CD4-positive, alpha-beta T cell (primary cell): Measurements from ENCODE around the gene C2orf76. TPM values are rescaled to one million over a fixed set of nuclear protein-coding genes. Genes with fewer than 3 reads are reported as not detected.

Source experiments
- ATAC-seq: fragments of 200-7000 bp; cut with Tn5 transposase; one replicate; pipeline ENCODE4 v1.10.0; 2022; ENCODE audit warnings: mild to moderate bottlenecking; ENCODE audit not compliant: poor library complexity
- CTCF ChIA-PET: fragments of 350-600 bp; sonication (Branson Sonifier 250); formaldehyde crosslinking; loops from one replicate; lab custom pipeline; 2021; ENCODE audit warnings: antibody characterized with exemption, inconsistent platforms; lab: Charles Lee
- POLR2A ChIA-PET: fragments of 350-600 bp; sonication (Branson Sonifier 250); formaldehyde crosslinking; loops from one replicate; lab custom pipeline; 2021; ENCODE audit warnings: antibody characterized with exemption, inconsistent platforms; lab: Charles Lee
- DNase-seq, 14 experiments: peaks; one replicate each; pipeline ENCODE4 v3.0.0-alpha.2; 2013 to 2020; ENCODE audit warnings: mixed read lengths in 2 of 14
- H3K27ac ChIP-seq, 2 donors: one replicate each; pipeline versions ENCODE4 v1.5.1 to v1.7.0; 2013; ENCODE audit warnings: low read length in 2 of 2, low read depth in 1 of 2, mild to moderate bottlenecking in 1 of 2
- H3K27me3 ChIP-seq, 2 experiments: 1 replicate in 1 of 2; 2 replicates in 1 of 2; pipeline versions ENCODE4 v1.6.1 to v1.7.0; 2013; ENCODE audit warnings: low read length in 2 of 2, control low read depth in 1 of 2, mild to moderate bottlenecking in 1 of 2, moderate library complexity in 1 of 2; ENCODE audit not compliant: insufficient read depth in 2 of 2, control insufficient read depth in 1 of 2
- H3K36me3 ChIP-seq: one replicate; pipeline ENCODE4 v1.6.1; 2013; ENCODE audit warnings: low read length, control low read depth; ENCODE audit not compliant: insufficient read depth
- H3K4me1 ChIP-seq: one replicate; pipeline ENCODE4 v1.6.1; 2013; ENCODE audit warnings: low read length, control low read depth; ENCODE audit not compliant: insufficient read depth
- H3K4me3 ChIP-seq: one replicate; pipeline ENCODE4 v1.5.1; 2013; ENCODE audit warnings: mild to moderate bottlenecking, low read length, moderate library complexity
- H3K9me3 ChIP-seq, 2 experiments: 1 replicate in 1 of 2; 2 replicates in 1 of 2; pipeline versions ENCODE4 v1.6.1 to v1.7.0; 2013; ENCODE audit warnings: low read length in 2 of 2, mild to moderate bottlenecking in 2 of 2, control low read depth in 1 of 2, moderate library complexity in 1 of 2; ENCODE audit not compliant: control insufficient read depth in 1 of 2, insufficient read depth in 1 of 2
- H3K27ac Mint-ChIP-seq: one replicate; pipeline ENCODE4 v1.8.0; 2020; ENCODE audit warnings: mixed read lengths
- H3K27me3 Mint-ChIP-seq: one replicate; pipeline ENCODE4 v1.8.0; 2021; ENCODE audit warnings: mixed read lengths
- H3K36me3 Mint-ChIP-seq: one replicate; pipeline ENCODE4 v1.8.0; 2021; ENCODE audit warnings: low read depth, mixed read lengths
- H3K4me1 Mint-ChIP-seq: one replicate; pipeline ENCODE4 v1.8.0; 2021; ENCODE audit warnings: low read depth, mixed read lengths
- H3K4me3 Mint-ChIP-seq: one replicate; pipeline ENCODE4 v1.8.0; 2020; ENCODE audit warnings: mild to moderate bottlenecking, mixed read lengths
- H3K9me3 Mint-ChIP-seq: one replicate; pipeline ENCODE4 v1.8.0; 2020; ENCODE audit warnings: mixed read lengths
- CTCF ChIP-seq: fragments of 200-600 bp; IDR thresholded peaks from one replicate; pipeline ENCODE4 v1.8.0; 2022; ENCODE audit warnings: antibody characterized with exemption, mild to moderate bottlenecking
- intact Hi-C, 2 experiments: fragments of 100-400 bp; cut with DNase I in 1 of 2; cut with micrococcal nuclease in 1 of 2; formaldehyde crosslinking; loops; one replicate each; pipeline versions ENCODE4 v1.15.1 to v1.9.0; 2023 to 2025; cut with DNase I, micrococcal nuclease
- total RNA-seq, 174 experiments: library from RNA in 2 of 174; stranded (reverse) in 2 of 174; gene quantifications; one replicate each; pipeline ENCODE4 v1.2.3 and lab custom pipeline; 2021 to 2026

Gene C2orf76
- total RNA-seq, 2 experiments from 2014 or later = 2.8 to 4.5 TPM

- ChIA-PET CTCF (no interaction called here), POLR2A (no interaction called here)
- TF ChIP-seq CTCF = no peak
- ATAC-seq (no peak), DNase-seq (no peak)
- no peak overlapping the region for H3K27ac Mint-ChIP-seq
- no peaks in the 10 kb centered on the region for H3K27me3 Mint-ChIP-seq
- Histone ChIP-seq H3K27me3 (no peaks in the 10 kb centered on the region), H3K4me1 (no peaks in the 10 kb centered on the region), H3K27ac (no peak overlapping the region), H3K36me3 (no peaks in the 10 kb centered on the region), H3K4me3 (no peak overlapping the region), H3K9me3 (no peaks in the 10 kb centered on the region)
- no peaks in the 10 kb centered on the region for H3K9me3 Mint-ChIP-seq
- H3K4me1 Mint-ChIP-seq = no peaks in the 10 kb centered on the region
- H3K4me3 Mint-ChIP-seq = no peak overlapping the region
- intact Hi-C loops = no loop called here
- peaks cover 4% of the 10 kb centered on the region for H3K36me3 Mint-ChIP-seq
Observed at GRCh38 chr2:119289093-119289492, 77.5 kb downstream of the C2orf76 start.

- ATAC-seq (no peak), DNase-seq (no peak)
- ChIA-PET CTCF (no interaction called here), POLR2A (no interaction called here)
- no peaks in the 10 kb centered on the region for H3K36me3 ChIP-seq
- intact Hi-C loops = no loop called here
- Mint-ChIP-seq H3K4me1 (no peaks in the 10 kb centered on the region), H3K36me3 (peaks cover 4% of the 10 kb centered on the region), H3K27ac (no peak overlapping the region), H3K27me3 (no peaks in the 10 kb centered on the region), H3K4me3 (no peak overlapping the region), H3K9me3 (no peaks in the 10 kb centered on the region)
- no peak overlapping the region for H3K27ac ChIP-seq
- no peaks in the 10 kb centered on the region for H3K4me1 ChIP-seq
- TF ChIP-seq CTCF = no peak
- no peaks in the 10 kb centered on the region for H3K27me3 ChIP-seq
- H3K4me3 ChIP-seq = no peak overlapping the region
- H3K9me3 ChIP-seq = no peaks in the 10 kb centered on the region
Observed at GRCh38 chr2:119288576-119288975, 78.1 kb downstream of the C2orf76 start.

GRCh38 chr2:119286661-119287060, 80.0 kb downstream of the C2orf76 start:
- no peak for ATAC-seq
- H3K4me1 Mint-ChIP-seq = no peaks in the 10 kb centered on the region
- Histone ChIP-seq H3K27me3 (no peaks in the 10 kb centered on the region), H3K27ac (no peak overlapping the region), H3K9me3 (no peaks in the 10 kb centered on the region), H3K4me3 (no peak overlapping the region), H3K4me1 (peaks cover 4% of the 10 kb centered on the region), H3K36me3 (no peaks in the 10 kb centered on the region)
- no peak overlapping the region for H3K4me3 Mint-ChIP-seq
- H3K36me3 Mint-ChIP-seq = peaks cover 4% of the 10 kb centered on the region
- H3K9me3 Mint-ChIP-seq = no peaks in the 10 kb centered on the region
- intact Hi-C loops = no loop called here
- no peak for DNase-seq
- H3K27ac Mint-ChIP-seq = no peak overlapping the region
- ChIA-PET CTCF (no interaction called here), POLR2A (no interaction called here)
- no peaks in the 10 kb centered on the region for H3K27me3 Mint-ChIP-seq
- TF ChIP-seq CTCF = no peak
